GM12874 (cell line): Measurements from ENCODE around the gene FSD1.

Experiments
- TF ChIP-seq, protein P1 (sequence below): IDR thresholded peaks from 2 replicates; pipeline ENCODE4 v1.5.1; 2011; ENCODE audit warnings: low read depth, mild to moderate bottlenecking, control low read depth, low read length, moderate library complexity; ENCODE audit not compliant: insufficient read depth

The FSD1 gene

DNA sequence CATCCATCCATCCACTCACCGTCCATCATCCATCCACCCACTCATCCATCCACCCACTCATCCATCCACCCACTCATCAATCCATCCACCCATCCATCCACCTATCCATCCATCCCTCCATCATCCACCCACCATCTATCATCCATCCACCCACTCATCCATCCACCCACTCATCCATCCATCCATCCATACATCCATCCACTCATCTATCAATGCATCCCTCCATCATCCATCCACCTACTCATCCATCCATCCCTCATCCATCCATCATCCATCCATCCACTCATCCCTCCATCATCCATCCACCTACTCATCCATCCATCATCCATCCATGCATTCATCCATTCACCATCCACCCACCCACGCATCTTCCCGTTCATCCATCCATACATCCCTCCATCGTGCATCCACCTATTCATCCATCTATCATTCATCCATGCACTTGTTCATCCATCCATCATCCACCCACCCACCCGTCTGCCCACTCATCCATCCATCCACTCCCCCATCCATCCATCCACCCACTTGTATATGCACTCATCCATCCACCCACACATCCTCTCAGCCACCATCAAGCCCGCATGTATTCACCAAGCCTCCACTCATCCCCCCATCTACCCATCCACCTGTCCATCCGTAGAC, 30.7 kb downstream of the FSD1 start:
- TF ChIP-seq, protein P1, sequence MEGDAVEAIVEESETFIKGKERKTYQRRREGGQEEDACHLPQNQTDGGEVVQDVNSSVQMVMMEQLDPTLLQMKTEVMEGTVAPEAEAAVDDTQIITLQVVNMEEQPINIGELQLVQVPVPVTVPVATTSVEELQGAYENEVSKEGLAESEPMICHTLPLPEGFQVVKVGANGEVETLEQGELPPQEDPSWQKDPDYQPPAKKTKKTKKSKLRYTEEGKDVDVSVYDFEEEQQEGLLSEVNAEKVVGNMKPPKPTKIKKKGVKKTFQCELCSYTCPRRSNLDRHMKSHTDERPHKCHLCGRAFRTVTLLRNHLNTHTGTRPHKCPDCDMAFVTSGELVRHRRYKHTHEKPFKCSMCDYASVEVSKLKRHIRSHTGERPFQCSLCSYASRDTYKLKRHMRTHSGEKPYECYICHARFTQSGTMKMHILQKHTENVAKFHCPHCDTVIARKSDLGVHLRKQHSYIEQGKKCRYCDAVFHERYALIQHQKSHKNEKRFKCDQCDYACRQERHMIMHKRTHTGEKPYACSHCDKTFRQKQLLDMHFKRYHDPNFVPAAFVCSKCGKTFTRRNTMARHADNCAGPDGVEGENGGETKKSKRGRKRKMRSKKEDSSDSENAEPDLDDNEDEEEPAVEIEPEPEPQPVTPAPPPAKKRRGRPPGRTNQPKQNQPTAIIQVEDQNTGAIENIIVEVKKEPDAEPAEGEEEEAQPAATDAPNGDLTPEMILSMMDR: no peak

DNA sequence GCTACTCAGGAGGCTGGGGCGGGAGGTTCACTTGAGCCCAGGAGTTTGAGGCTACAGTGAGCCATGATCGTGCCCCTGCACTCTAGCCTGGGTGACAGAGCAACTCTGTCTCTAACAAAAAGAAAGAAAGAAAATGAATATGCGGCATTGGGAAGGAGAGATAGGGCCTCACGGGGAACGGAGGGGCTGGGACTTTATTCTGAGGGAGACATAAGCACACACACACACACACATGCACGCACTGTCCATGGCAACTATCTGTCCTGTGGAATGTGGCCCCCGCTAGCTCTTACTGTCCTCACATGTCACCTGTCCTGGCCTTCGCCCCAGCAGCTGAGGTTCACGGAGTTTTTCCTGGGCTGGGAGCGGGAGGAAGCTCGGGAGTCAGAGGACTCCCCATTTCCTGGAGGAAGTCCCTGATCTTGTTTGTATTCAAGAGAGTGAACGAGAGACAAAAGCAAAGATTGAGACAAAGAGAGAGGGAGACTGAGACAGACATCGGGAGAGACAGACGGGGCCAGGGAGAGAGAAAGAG, 33.6 kb downstream of the FSD1 start:
- TF ChIP-seq, protein P1: no peak

DNA sequence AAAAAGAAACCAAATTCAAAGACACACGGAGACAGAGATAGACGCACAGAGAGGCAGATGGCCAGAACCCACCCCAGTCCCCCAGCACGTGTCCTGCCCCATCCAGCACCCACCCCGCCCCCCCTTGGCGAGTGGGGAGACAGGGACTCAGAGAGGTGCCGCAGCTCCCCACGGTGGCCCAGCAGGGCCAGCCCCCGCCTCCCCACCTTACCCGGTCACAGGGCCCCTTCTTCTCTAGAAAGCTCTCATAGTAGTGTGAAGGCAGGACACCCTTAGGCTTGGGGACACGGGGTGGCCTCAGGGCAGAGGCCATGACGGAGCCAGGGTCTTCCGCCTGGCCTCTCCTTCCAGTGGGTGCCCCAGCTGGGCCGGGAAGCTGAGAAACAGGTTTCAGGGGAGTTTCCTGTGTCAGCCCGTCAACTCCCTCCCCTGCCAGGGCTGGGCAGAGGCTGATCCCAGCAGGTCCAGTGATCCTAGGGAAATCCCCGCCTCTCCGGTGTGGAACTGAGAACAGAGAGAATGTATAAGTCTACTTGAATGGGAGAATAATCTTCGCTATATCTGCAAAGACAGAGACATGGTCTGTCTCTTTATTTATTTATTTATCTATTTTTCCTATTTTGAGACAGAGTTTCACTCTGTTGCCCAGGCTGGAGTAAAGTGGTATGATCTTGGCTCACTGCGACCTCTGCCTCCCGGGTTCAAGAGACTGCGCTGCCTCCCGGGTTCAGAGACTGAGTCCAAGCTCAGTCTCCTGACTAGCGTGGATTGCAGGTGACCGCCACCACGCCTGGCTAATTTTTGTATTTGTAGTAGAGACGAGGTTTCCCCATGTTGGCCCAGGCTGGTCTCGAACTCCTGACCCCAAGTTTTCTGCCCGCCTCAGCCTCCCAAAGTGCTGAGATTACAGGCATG, 34.3 kb downstream of the FSD1 start, which contains the start of gene STAP2:
TSS of gene STAP2 (minus strand) at position 387 of the 915 bp plus-strand sequence. CDS start at position 313, 74 bp downstream.
- TF ChIP-seq, protein P1: no peak

DNA sequence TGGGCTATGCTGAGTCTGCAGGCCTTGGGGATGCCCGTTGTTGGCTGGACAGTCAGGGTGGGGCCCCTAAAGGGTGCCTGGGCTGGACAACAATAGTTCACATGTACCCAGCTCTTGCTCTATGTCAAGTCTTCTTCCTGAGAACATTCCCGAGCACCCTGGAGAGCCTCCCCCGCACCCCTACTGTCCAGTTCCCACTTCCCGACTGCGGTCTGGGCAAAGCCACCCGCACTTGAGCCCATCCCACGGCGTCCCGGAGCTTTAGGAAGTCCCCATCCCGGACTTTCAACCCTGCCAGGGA, 37.9 kb downstream of the FSD1 start:
- TF ChIP-seq, protein P1: no peak

DNA sequence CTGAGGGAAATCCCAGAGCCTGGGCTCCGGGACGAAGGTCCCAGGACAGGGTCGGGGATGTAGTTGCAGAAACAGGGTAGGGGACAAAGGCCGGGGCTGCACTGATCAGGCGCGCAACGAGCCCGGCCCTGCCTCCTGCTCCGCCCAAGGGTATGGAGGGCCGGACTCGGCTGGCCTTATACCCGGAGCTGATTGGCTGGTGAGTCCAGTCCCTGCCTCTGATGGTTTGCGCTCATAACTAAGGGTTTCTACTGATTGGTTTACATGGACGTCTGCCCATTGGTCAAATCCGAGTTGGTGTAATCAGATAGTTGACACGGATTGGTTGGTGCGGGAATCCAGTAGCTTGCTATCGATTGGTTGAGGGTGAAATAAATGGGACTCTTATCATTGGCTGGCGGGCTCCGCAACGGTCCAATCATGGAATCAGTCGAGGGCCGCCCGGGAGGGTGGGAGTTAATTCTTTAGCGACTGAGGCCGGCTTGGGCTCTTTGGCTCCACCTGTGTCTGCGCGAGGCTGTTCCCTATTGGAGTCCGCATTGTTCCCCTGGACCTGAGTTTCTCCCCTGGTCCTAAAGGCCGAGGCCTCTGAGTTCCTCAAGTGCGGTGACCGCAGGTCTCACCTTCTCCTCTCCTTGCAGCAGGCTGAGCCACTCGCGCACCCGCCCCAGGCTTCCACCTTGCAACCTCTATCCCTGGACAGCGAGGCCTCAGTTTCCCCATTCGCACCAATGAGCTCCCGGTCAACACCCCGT, 38.4 kb downstream of the FSD1 start:
- TF ChIP-seq, protein P1: peak; percentile 38; the same call in 1 of the 2 replicates

DNA sequence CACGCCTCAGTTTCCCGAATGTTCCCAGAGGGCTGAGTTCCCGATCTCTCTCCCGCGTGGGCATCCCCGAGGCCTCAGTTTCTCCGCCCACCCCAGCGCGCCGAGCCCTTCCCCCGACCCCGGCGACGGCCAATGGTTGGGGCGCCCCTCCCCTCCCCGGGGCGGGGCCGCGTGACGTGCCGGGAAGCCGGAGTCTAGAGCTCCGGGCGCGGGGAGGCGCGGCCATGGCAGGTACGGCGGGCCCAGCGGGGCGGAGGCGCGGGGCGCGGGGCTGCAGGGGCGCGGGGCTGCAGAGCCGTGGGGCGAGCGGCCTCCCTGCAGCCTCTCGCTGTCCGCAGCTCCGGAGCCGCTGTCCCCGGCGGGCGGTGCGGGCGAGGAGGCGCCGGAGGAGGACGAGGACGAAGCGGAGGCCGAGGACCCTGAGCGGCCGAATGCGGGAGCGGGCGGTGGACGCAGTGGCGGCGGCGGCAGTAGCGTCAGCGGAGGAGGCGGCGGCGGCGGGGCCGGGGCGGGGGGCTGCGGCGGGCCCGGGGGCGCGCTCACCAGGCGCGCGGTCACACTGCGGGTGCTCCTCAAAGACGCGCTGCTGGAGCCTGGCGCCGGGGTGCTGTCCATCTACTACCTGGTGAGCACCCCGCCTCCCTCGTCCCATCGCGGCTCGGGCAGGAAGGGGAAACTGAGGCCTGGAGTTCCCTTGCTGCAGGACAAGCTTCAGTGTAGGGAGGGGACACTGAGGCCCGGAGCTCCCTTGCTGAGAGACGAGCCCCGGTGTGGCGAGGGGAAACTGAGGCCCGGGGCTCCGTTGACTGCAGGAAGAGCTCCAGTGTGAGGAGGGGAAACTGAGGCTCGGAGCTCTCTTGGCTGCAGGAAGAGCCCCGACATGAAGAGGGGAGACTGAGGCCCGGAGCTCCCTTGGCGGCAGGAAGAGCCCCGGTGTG, 39.2 kb downstream of the FSD1 start, which contains the start of gene MPND:
TSS of gene MPND (plus strand) at position 193 of the 938 bp plus-strand sequence. CDS start at position 225, 32 bp downstream.
- TF ChIP-seq, protein P1: no peak
